HUES6 (cell line): ENCODE results near the gene MMRN2.
"Not testable (repeated sequence)": the region's sequence is repeated elsewhere in the genome, so short reads cannot be mapped to it uniquely, and the experiment has no call there.

Experiments
- H3K27ac ChIP-seq: 2 replicates; pipeline ENCODE4 v1.7.0; 2013; ENCODE audit warnings: low read depth, mild to moderate bottlenecking, low read length, inconsistent platforms
- H3K27me3 ChIP-seq: 2 replicates; pipeline ENCODE4 v1.6.1; 2013; ENCODE audit warnings: low read length; ENCODE audit not compliant: control insufficient read depth, insufficient read depth
- H3K36me3 ChIP-seq: 2 replicates; pipeline ENCODE4 v1.6.1; 2013; ENCODE audit warnings: low read length; ENCODE audit not compliant: control insufficient read depth, insufficient read depth
- H3K4me1 ChIP-seq: 2 replicates; pipeline ENCODE4 v1.6.1; 2013; ENCODE audit warnings: low read length; ENCODE audit not compliant: control insufficient read depth, insufficient read depth
- H3K4me3 ChIP-seq: 2 replicates; pipeline ENCODE4 v1.5.1; 2013; ENCODE audit warnings: low read depth, low read length
- H3K9ac ChIP-seq: one replicate; pipeline ENCODE4 v1.6.1; 2013; ENCODE audit warnings: mild to moderate bottlenecking, low read length
- H3K9me3 ChIP-seq: 2 replicates; pipeline ENCODE4 v1.6.1; 2013; ENCODE audit warnings: low read depth, low read length; ENCODE audit not compliant: control insufficient read depth, insufficient read depth

Gene MMRN2, protein sequence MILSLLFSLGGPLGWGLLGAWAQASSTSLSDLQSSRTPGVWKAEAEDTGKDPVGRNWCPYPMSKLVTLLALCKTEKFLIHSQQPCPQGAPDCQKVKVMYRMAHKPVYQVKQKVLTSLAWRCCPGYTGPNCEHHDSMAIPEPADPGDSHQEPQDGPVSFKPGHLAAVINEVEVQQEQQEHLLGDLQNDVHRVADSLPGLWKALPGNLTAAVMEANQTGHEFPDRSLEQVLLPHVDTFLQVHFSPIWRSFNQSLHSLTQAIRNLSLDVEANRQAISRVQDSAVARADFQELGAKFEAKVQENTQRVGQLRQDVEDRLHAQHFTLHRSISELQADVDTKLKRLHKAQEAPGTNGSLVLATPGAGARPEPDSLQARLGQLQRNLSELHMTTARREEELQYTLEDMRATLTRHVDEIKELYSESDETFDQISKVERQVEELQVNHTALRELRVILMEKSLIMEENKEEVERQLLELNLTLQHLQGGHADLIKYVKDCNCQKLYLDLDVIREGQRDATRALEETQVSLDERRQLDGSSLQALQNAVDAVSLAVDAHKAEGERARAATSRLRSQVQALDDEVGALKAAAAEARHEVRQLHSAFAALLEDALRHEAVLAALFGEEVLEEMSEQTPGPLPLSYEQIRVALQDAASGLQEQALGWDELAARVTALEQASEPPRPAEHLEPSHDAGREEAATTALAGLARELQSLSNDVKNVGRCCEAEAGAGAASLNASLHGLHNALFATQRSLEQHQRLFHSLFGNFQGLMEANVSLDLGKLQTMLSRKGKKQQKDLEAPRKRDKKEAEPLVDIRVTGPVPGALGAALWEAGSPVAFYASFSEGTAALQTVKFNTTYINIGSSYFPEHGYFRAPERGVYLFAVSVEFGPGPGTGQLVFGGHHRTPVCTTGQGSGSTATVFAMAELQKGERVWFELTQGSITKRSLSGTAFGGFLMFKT

DNA sequence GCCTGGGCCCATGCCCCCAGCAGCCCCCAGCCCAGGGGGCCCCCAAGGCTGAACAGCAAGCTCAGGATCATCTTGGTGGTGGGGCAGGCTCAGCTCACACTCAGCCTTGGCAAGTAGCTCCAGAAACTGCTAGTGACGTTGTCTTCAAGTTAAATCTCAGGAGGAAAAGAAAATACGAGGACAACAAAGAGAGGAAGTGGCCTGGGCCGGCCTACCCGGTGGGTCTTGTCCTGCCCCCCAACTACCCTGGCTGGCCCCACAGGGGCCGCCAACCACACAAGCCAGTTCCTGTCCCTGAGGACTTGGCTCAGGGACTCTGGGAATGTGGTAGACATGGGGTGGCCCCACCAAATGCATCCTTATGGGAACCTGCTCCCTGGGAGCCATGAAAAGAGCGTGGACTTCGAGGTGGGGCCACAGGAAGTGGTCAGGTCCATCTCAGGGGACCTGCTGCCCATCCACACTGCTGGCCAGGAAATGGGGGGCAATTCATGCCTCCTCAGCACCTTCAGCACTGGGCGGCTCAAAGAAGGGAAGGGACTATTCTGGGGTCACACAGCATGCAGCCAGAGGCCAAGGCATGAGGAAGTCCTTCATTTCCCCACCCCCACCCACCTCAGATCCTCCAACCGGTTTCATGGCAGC lies at the start of gene MMRN2:
Gene MMRN2, minus strand, starts transcription at position 145 of the 645 bp plus-strand sequence. Its CDS starts 74 bp downstream, at position 71.
- H3K9me3 ChIP-seq = peaks cover 6% of the 10 kb centered on the region
- H3K4me3 ChIP-seq = no peak within 1 kb of the TSS
- no peaks in the 10 kb centered on the region for H3K36me3 ChIP-seq
- no peak within 1 kb of the TSS for H3K27ac ChIP-seq
- no peaks in the 10 kb centered on the region for H3K27me3 ChIP-seq
- H3K9ac ChIP-seq = no peak within 1 kb of the TSS
- peaks cover 80% of the 10 kb centered on the region for H3K4me1 ChIP-seq

- not testable (repeated sequence) for H3K27me3 ChIP-seq, H3K4me3 ChIP-seq, H3K4me1 ChIP-seq, H3K36me3 ChIP-seq, H3K27ac ChIP-seq, H3K9ac ChIP-seq, H3K9me3 ChIP-seq
Observed at GRCh38 chr10:87007124-87007523, 49.7 kb upstream of the MMRN2 start.

GRCh38 chr10:87000491-87000890 lies 43.1 kb upstream of the MMRN2 start:
- Histone ChIP-seq H3K9me3 (no peaks in the 10 kb centered on the region), H3K36me3 (no peaks in the 10 kb centered on the region), H3K4me1 (no peaks in the 10 kb centered on the region), H3K27me3 (no peaks in the 10 kb centered on the region), H3K9ac (no peak overlapping the region), H3K4me3 (no peak overlapping the region), H3K27ac (no peak overlapping the region)

DNA sequence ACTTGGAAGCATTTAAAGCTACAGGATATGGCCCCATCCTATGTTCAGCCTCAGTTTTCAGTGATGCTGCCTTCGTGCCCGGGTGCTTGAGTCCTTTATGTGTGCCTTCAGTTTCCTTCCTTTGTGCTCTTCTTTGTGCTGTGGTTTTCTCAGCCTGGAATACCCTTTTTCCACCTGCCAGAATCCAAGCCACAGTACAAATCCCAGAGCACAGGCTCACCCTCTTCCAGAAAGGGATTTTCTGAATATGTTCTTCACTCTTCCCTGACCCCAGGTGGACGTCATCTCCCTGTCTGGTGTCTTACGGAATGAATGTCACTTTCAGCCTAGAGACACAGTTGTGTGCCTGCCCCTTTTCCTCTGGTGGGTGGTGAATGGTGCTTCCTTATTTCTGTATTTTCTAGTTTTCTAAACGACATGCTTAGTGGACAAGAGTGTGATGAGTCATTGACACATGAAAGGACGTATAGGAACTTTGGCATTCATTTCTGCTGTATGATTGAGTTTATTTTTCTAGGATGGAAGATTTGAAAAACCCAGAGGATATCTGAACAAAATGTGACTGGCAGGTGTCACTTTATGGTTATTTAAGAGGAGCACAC lies 42.5 kb upstream of the MMRN2 start:
- not testable (repeated sequence) for H3K36me3 ChIP-seq, H3K4me3 ChIP-seq, H3K9ac ChIP-seq, H3K4me1 ChIP-seq, H3K9me3 ChIP-seq, H3K27ac ChIP-seq, H3K27me3 ChIP-seq

- Histone ChIP-seq H3K27me3 (no peaks in the 10 kb centered on the region), H3K4me3 (no peak overlapping the region), H3K4me1 (no peaks in the 10 kb centered on the region), H3K27ac (no peak overlapping the region), H3K9ac (no peak overlapping the region), H3K36me3 (no peaks in the 10 kb centered on the region), H3K9me3 (no peaks in the 10 kb centered on the region)
Observed at GRCh38 chr10:86992929-86993328, 35.5 kb upstream of the MMRN2 start.

DNA sequence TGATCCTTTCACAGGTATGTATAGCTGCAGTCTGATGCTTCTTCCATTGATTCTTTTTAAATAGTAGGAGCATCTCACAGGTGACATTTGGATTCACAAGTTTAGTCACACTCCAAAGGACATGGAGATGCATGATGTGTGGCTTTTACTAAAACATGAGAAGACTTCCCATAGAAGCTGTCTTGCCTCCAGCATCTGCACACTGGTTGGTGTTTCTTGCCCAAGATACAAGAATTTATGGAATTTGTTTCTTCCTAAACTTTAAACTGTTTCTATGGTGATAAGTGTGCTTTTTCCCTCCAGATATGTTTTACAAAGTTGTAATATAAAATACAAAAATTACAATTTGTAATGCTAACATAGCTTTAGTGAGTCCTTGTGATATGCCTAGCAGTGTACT lies 35.0 kb upstream of the MMRN2 start:
- Histone ChIP-seq H3K36me3 (no peaks in the 10 kb centered on the region), H3K9me3 (no peaks in the 10 kb centered on the region), H3K9ac (no peak overlapping the region), H3K4me1 (no peaks in the 10 kb centered on the region), H3K27ac (no peak overlapping the region), H3K4me3 (no peak overlapping the region), H3K27me3 (no peaks in the 10 kb centered on the region)

GRCh38 chr10:86991362-86991761 lies 33.9 kb upstream of the MMRN2 start:
- H3K36me3 ChIP-seq, H3K4me1 ChIP-seq, H3K27me3 ChIP-seq, H3K27ac ChIP-seq, H3K4me3 ChIP-seq, H3K9ac ChIP-seq, H3K9me3 ChIP-seq: not testable (repeated sequence)

GRCh38 chr10:86988520-86988919 lies 31.1 kb upstream of the MMRN2 start:
- Histone ChIP-seq H3K27ac (no peak overlapping the region), H3K27me3 (no peaks in the 10 kb centered on the region), H3K36me3 (no peaks in the 10 kb centered on the region), H3K9ac (no peak overlapping the region), H3K4me1 (no peaks in the 10 kb centered on the region), H3K4me3 (no peak overlapping the region), H3K9me3 (no peaks in the 10 kb centered on the region)

DNA sequence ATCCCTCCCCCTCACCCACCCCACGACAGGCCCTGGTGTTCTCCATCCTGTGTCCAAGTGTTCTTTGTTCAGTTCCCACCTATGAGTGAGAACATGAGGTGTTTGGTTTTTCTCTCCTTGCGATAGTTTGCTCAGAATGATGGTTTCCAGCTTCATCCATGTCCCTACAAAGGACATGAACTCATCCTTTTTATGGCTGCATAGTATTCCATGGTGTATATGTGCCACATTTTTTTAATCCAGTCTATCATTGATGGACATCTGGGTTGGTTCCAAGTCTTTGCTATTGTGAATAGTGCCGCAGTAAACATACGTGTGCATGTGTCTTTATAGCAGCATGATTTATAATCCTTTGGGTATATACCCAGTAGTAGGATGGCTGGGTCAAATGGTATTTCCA lies 27.1 kb upstream of the MMRN2 start:
- H3K27me3 ChIP-seq, H3K9ac ChIP-seq, H3K27ac ChIP-seq, H3K36me3 ChIP-seq, H3K4me1 ChIP-seq, H3K4me3 ChIP-seq, H3K9me3 ChIP-seq: not testable (repeated sequence)

- no peak overlapping the region for H3K4me3 ChIP-seq
- no peak overlapping the region for H3K9ac ChIP-seq
- no peaks in the 10 kb centered on the region for H3K36me3 ChIP-seq
- H3K4me1 ChIP-seq = no peaks in the 10 kb centered on the region
- no peak overlapping the region for H3K27ac ChIP-seq
- H3K9me3 ChIP-seq = no peaks in the 10 kb centered on the region
- H3K27me3 ChIP-seq = no peaks in the 10 kb centered on the region
Observed at GRCh38 chr10:86981716-86982115, 24.3 kb upstream of the MMRN2 start.
